NCI-H2107 (cell line): Measurements from ENCODE around the gene PCYT1A.
A peak's percentile ranks its signal among the peaks of the same experiment; 100 is the strongest.
"Not testable (repeated sequence)": the region's sequence is repeated elsewhere in the genome, so short reads cannot be mapped to it uniquely, and the experiment has no call there.

Experiments used
- DNase-seq: peaks from one replicate; lab custom pipeline; 2025; lab: John Stamatoyannopoulos, UW

The PCYT1A gene

GRCh38 chr3:196192524-196193051 lies 94.9 kb downstream of the PCYT1A start:
- DNase-seq = no peak

GRCh38 chr3:196192036-196192523 lies 95.4 kb downstream of the PCYT1A start:
- no peak for DNase-seq

GRCh38 chr3:196189566-196190347 lies 97.8 kb downstream of the PCYT1A start:
- no peak for DNase-seq

- peak; percentile 93 for DNase-seq
These were observed 100.6 kb downstream of the PCYT1A start for GRCh38 chr3:196186651-196187573.

- no peak for DNase-seq
These were observed 102.6 kb downstream of the PCYT1A start for GRCh38 chr3:196184881-196185280.

GRCh38 chr3:196184169-196184432 lies 103.4 kb downstream of the PCYT1A start:
- DNase-seq = not testable (repeated sequence)

GRCh38 chr3:196181127-196181546 lies 106.4 kb downstream of the PCYT1A start:
- DNase-seq = peak; percentile 39

- DNase-seq = no peak
These were observed 107.2 kb downstream of the PCYT1A start for GRCh38 chr3:196180346-196180745.
